ENCODE results near the gene MBIP. TPM values are rescaled to one million over a fixed set of nuclear protein-coding genes. Genes with fewer than 3 reads are reported as not detected.

Gene MBIP
- total RNA-seq, 6 experiments from 2014 or later = 8.2 to 13.4 (median 10.3) TPM

DNA sequence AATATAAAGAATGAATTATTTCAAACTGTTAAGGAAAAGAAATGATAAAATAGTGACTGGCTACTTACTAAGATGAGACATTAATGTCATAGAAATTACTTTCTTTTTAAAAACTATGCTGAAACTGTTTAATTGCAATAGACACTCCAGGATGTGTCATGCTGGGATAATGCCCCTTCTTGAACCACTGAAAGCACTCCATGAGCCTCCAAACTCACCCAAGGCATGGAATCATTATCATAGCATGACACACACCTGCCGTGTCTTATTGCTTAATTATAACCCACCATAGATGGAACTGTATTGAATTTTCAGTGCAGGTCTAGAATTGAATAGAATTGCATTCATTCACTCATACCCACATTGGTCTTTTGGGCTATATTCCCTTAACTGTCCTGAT is 4.3 kb downstream of the MBIP start:
- H3K27ac ChIP-seq = no peak overlapping the region
- ATAC-seq (no peak), DNase-seq (no peak)
- 100% methylated on average over 1 of the region's 1 CpG for WGBS (ENCODE audit: insufficient coverage, low coverage, low lambda C conversion rate, missing lambda C conversion rate)
- H3K36me3 ChIP-seq = peaks cover 0 to 7% (median 3%) of the 10 kb centered on the region in 4 donors
- TF ChIP-seq, protein P1, sequence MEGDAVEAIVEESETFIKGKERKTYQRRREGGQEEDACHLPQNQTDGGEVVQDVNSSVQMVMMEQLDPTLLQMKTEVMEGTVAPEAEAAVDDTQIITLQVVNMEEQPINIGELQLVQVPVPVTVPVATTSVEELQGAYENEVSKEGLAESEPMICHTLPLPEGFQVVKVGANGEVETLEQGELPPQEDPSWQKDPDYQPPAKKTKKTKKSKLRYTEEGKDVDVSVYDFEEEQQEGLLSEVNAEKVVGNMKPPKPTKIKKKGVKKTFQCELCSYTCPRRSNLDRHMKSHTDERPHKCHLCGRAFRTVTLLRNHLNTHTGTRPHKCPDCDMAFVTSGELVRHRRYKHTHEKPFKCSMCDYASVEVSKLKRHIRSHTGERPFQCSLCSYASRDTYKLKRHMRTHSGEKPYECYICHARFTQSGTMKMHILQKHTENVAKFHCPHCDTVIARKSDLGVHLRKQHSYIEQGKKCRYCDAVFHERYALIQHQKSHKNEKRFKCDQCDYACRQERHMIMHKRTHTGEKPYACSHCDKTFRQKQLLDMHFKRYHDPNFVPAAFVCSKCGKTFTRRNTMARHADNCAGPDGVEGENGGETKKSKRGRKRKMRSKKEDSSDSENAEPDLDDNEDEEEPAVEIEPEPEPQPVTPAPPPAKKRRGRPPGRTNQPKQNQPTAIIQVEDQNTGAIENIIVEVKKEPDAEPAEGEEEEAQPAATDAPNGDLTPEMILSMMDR (IDR thresholded peaks at IDR 0.05) = no peak
- TF ChIP-seq POLR2A (IDR thresholded peaks at IDR 0.05) = no peak
- peaks cover 0 to 9% (median 4%) of the 10 kb centered on the region in 4 donors for H3K4me1 ChIP-seq
- no peaks in the 10 kb centered on the region for H3K27me3 ChIP-seq
- no peak overlapping the region for H3K4me3 ChIP-seq
- intact Hi-C loops (cut with DNase I) = no loop called here
- no peaks in the 10 kb centered on the region for H3K9me3 ChIP-seq

- intact Hi-C loops (cut with DNase I) = no loop called here
Measured at GRCh38 chr14:36315159-36315853, 5.1 kb downstream of the MBIP start.

DNA sequence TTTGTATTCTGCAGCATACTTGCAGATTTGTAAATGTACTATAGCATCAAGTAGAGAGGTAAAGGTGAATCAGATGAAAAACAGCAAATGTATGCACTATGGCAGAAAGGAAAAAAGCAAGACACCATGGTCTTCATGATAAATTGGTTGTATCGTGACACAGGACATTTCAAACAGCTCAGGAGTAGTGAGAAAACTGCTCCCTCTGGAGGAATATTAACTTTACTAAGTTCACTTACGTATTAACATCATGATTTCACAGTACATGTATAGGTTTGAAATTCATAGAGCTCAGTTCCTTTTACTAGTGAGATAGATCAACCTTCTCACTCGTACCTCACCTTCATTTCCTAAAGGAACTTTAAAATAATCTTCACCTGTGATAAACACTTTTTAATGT is 6.5 kb downstream of the MBIP start:
- no peaks in the 10 kb centered on the region for H3K27me3 ChIP-seq
- H3K9me3 ChIP-seq = no peaks in the 10 kb centered on the region
- ATAC-seq = no peak
- no peak overlapping the region for H3K27ac ChIP-seq
- TF ChIP-seq, protein P1 (IDR thresholded peaks at IDR 0.05) = no peak
- TF ChIP-seq POLR2A (IDR thresholded peaks at IDR 0.05) = no peak
- H3K36me3 ChIP-seq = peaks cover 0 to 27% (median 11%) of the 10 kb centered on the region in 4 donors
- H3K4me3 ChIP-seq = no peak overlapping the region
- DNase-seq = no peak
- 84% methylated on average over 3 of the region's 3 CpGs for WGBS (ENCODE audit: insufficient coverage, low coverage, low lambda C conversion rate, missing lambda C conversion rate)
- intact Hi-C loops (cut with DNase I) = no loop called here
- H3K4me1 ChIP-seq = peaks cover 0 to 9% (median 2%) of the 10 kb centered on the region in 4 donors

More at GRCh38 chr14:36315159-36315853, 5.1 kb downstream of the MBIP start:
- no peak for ATAC-seq
- Histone ChIP-seq H3K4me3 (no peak overlapping the region), H3K9me3 (no peaks in the 10 kb centered on the region), H3K4me1 (peaks cover 0 to 9% (median 4%) of the 10 kb centered on the region in 4 donors), H3K27ac (no peak overlapping the region), H3K27me3 (no peaks in the 10 kb centered on the region), H3K36me3 (peaks cover 0 to 16% (median 7%) of the 10 kb centered on the region in 4 donors)
- TF ChIP-seq POLR2A (IDR thresholded peaks at IDR 0.05) = no peak
- TF ChIP-seq, protein P1 (IDR thresholded peaks at IDR 0.05) = no peak
- DNase-seq = no peak
- 79% methylated on average over 3 of the region's 3 CpGs for WGBS (ENCODE audit: insufficient coverage, low coverage, low lambda C conversion rate, missing lambda C conversion rate)

DNA sequence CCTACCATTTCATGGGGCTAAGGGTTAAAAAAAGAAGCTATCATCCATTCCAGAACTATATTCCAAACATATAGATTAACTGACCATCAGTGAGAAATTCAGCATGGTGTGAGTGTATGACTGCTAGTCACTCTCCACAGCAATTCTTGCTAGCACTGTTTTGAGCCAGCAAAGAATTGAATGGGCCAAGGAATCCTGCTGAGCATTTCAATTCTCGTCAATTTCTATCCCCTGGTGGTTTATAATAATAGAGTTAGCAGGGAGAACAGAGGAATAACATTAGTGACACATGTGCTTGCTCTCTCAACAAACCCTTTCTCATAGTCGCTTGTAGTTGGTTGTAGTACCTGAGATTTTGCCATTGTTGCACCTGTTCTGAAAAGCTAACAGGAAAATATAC is 7.2 kb downstream of the MBIP start:
- H3K36me3 ChIP-seq = peaks cover 0 to 34% (median 15%) of the 10 kb centered on the region in 4 donors
- H3K27ac ChIP-seq = no peak overlapping the region
- WGBS (ENCODE audit: insufficient coverage, low coverage, low lambda C conversion rate, missing lambda C conversion rate) = 95% methylated on average over 2 of the region's 2 CpGs
- H3K27me3 ChIP-seq = no peaks in the 10 kb centered on the region
- DNase-seq = no peak
- H3K4me1 ChIP-seq = peaks cover 0 to 2% (median 0%) of the 10 kb centered on the region in 4 donors
- no peaks in the 10 kb centered on the region for H3K9me3 ChIP-seq
- no peak overlapping the region for H3K4me3 ChIP-seq
- intact Hi-C loops (cut with DNase I) = no loop called here
- TF ChIP-seq, protein P1 (IDR thresholded peaks at IDR 0.05) = no peak
- TF ChIP-seq POLR2A (IDR thresholded peaks at IDR 0.05) = no peak
- ATAC-seq = no peak

Data from right lobe of liver (tissue), 6 donors.